GM12891 (cell line): Measurements from ENCODE around the gene POLR2F.

ENCODE experiments used
- POLR2A ChIP-seq: IDR thresholded peaks from 2 replicates; pipeline ENCODE4 v1.6.1; 2011; ENCODE audit warnings: low read depth, low read length, control low read depth
- POLR2AphosphoS5 ChIP-seq: IDR thresholded peaks from 2 replicates; pipeline ENCODE4 v1.6.1; 2011; ENCODE audit warnings: low read depth, low read length, control low read depth
- SPI1 ChIP-seq: IDR thresholded peaks from 2 replicates; pipeline ENCODE4 v1.6.1; 2011; ENCODE audit warnings: low read depth, low read length, control low read depth
- TAF1 ChIP-seq: IDR thresholded peaks from 2 replicates; pipeline ENCODE4 v1.6.1; 2011; ENCODE audit warnings: low read depth, low read length, control low read depth

GRCh38 chr22:37975153-37975552, 21.7 kb downstream of the POLR2F start:
- TF ChIP-seq POLR2A (no peak), POLR2AphosphoS5 (no peak), TAF1 (no peak), SPI1 (no peak)
